ENCODE measurements around the gene ZCCHC12. TPM values are rescaled to one million over a fixed set of nuclear protein-coding genes. Genes with fewer than 3 reads are reported as not detected.

The ZCCHC12 gene
- total and polyA plus RNA-seq, 9 of the 15 experiments (the other 6 are each of a cell fraction or from before 2014, with no cell fraction given): 0.07 to 0.15 TPM; not detected in 7

DNA sequence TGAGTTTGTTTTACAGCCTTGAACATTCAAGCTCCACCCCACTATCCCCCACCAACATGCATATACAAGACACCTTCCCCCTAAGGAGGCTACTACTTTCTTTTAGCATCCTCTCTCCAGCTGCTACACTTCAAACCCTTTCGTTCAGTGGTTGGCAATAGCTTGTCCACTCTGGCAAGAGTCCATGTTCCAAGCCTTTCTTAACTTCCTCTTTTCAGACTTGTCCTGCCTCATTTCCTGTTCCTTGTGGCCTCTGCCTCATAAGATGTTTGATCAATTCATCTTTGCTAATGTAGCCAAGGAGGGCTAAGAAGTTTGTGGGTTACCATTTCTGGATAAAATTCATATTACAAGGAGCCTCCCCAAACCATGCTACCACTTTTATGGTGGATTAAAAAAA is 20.8 kb upstream of the ZCCHC12 start (continued):
- TF ChIP-seq, protein P1, sequence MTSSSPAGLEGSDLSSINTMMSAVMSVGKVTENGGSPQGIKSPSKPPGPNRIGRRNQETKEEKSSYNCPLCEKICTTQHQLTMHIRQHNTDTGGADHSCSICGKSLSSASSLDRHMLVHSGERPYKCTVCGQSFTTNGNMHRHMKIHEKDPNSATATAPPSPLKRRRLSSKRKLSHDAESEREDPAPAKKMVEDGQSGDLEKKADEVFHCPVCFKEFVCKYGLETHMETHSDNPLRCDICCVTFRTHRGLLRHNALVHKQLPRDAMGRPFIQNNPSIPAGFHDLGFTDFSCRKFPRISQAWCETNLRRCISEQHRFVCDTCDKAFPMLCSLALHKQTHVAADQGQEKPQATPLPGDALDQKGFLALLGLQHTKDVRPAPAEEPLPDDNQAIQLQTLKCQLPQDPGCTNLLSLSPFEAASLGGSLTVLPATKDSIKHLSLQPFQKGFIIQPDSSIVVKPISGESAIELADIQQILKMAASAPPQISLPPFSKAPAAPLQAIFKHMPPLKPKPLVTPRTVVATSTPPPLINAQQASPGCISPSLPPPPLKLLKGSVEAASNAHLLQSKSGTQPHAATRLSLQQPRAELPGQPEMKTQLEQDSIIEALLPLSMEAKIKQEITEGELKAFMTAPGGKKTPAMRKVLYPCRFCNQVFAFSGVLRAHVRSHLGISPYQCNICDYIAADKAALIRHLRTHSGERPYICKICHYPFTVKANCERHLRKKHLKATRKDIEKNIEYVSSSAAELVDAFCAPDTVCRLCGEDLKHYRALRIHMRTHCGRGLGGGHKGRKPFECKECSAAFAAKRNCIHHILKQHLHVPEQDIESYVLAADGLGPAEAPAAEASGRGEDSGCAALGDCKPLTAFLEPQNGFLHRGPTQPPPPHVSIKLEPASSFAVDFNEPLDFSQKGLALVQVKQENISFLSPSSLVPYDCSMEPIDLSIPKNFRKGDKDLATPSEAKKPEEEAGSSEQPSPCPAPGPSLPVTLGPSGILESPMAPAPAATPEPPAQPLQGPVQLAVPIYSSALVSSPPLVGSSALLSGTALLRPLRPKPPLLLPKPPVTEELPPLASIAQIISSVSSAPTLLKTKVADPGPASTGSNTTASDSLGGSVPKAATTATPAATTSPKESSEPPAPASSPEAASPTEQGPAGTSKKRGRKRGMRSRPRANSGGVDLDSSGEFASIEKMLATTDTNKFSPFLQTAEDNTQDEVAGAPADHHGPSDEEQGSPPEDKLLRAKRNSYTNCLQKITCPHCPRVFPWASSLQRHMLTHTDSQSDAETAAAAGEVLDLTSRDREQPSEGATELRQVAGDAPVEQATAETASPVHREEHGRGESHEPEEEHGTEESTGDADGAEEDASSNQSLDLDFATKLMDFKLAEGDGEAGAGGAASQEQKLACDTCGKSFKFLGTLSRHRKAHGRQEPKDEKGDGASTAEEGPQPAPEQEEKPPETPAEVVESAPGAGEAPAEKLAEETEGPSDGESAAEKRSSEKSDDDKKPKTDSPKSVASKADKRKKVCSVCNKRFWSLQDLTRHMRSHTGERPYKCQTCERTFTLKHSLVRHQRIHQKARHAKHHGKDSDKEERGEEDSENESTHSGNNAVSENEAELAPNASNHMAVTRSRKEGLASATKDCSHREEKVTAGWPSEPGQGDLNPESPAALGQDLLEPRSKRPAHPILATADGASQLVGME (CRISPR knock-in tag; IDR thresholded peaks at IDR 0.05): no peak
- TF ChIP-seq SMAD2 (IDR thresholded peaks at IDR 0.05; ENCODE audit: low read depth, low read length) (no peak), PRMT5 (CRISPR knock-in tag; IDR thresholded peaks at IDR 0.05) (no peak), NFRKB (IDR thresholded peaks at IDR 0.05; ENCODE audit: low read depth) (no peak), BRD9 (IDR thresholded peaks at IDR 0.05; ENCODE audit: low read depth, partially characterized antibody) (no peak), NCOA1 (IDR thresholded peaks at IDR 0.05; ENCODE audit: low read depth) (no peak), ILK (tag; IDR thresholded peaks at IDR 0.05; ENCODE audit: borderline replicate concordance, low read depth) (no peak), RBBP5 (IDR thresholded peaks at IDR 0.05; ENCODE audit: borderline replicate concordance, insufficient read depth, low read length, poor library complexity, severe bottlenecking) (no peak), EHMT2 (IDR thresholded peaks at IDR 0.05) (0 out of 2 replicates have a peak, but pooled peaks have one; percentile 24), PCBP1 (IDR thresholded peaks at IDR 0.05; ENCODE audit: low read depth, low read length, poor library complexity, severe bottlenecking) (no peak), ZNF551 (CRISPR knock-in tag; IDR thresholded peaks at IDR 0.05) (no peak), CEBPG (CRISPR knock-in tag; IDR thresholded peaks at IDR 0.05) (no peak), CEBPG (tag; conservative IDR thresholded peaks at IDR 0.05 in 1 of 2, IDR thresholded peaks at IDR 0.05 in 1 of 2) (no peak)
- TF ChIP-seq, protein P2, sequence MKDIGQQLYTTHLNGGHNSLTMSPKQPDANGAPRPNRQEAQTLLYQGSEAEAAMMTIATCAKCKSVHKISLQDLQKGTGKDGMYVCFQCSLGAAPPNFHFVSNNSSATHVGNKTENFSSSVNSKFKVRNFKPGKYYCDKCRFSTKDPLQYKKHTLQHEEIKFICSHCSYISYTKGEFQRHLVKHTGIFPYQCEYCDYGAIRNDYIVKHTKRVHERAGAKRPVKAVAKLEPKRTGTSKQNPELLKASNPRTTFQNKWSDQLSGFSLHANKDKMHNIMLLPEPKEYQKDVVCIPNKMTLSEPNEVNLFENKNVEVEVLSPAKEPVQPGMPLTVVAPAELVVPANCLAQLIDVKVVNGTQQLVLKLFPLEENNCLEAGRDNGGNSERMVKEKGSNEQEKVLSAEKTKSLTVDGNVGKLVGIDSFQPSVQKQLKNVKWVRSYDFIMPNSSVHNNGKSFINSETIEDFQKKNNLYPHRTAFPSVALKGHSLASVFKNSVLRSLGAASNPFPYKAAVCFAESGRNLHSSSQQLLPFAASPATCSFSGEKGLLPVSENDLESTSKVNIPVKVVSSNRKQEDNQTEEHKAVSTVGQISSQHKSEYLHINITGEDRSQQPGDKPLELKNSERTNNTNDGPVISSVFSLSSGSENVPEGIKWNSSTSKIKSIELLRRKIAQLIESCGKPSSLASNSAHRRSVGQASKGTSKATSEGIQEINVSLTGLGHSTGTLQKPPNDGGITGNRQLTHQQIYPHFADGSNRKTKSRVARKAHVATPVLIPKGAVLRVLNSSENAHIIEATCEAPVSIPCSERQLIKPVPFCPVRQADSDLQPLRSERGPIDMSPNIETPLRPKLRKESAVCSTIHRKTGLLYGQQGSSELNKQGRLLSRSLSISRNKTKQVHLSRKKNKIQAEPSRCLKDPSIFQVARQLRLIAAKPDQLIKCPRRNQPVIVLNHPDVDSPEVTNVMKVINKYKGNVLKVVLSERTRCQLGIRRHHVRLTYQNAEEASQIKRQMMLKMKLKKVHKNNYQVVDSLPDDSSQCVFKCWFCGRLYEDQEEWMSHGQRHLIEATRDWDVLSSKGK (CRISPR knock-in tag; IDR thresholded peaks at IDR 0.05): no peak
- TF ChIP-seq, protein P3, sequence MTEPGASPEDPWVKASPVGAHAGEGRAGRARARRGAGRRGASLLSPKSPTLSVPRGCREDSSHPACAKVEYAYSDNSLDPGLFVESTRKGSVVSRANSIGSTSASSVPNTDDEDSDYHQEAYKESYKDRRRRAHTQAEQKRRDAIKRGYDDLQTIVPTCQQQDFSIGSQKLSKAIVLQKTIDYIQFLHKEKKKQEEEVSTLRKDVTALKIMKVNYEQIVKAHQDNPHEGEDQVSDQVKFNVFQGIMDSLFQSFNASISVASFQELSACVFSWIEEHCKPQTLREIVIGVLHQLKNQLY (CRISPR knock-in tag; conservative IDR thresholded peaks at IDR 0.05): no peak
